Peyer's patch (tissue), 4 donors: ENCODE data around the gene CDC73.

ENCODE experiments used
- CTCF ChIP-seq, 6 experiments: fragments of 450-650 bp in 4 of 6; fragments of 200-600 bp in 2 of 6; sonication (generic) in 1 of 6; IDR thresholded peaks; one replicate each; pipeline ENCODE4 v1.5.1; 2017 to 2019; ENCODE audit warnings: antibody characterized with exemption in 6 of 6, mild to moderate bottlenecking in 3 of 6, moderate library complexity in 1 of 6
- POLR2A ChIP-seq, 2 donors: fragments of 450-650 bp; IDR thresholded peaks; one replicate each; pipeline ENCODE4 v1.5.1; 2017; ENCODE audit warnings: antibody characterized with exemption in 2 of 2, mild to moderate bottlenecking in 2 of 2, moderate library complexity in 2 of 2

- no peak for TF ChIP-seq CTCF (IDR thresholded peaks at IDR 0.05)
- no peak for TF ChIP-seq POLR2A (IDR thresholded peaks at IDR 0.05)
These were observed 162.4 kb downstream of the CDC73 start for GRCh38 chr1:193284219-193284618.
